ENCODE data around the gene BEND3.

BEND3 gene

GRCh38 chr6:107129370-107129925 is 14.1 kb upstream of the BEND3 start:
- TF ChIP-seq CTCF (IDR thresholded peaks at IDR 0.05; ENCODE audit: control insufficient read depth, insufficient read depth, low read depth, low read length, missing control alignments) = no peak
- H3K4me3 ChIP-seq (ENCODE audit: control insufficient read depth, low read depth, low read length) = no peak overlapping the region
- DNase-seq (ENCODE audit: low read depth) = no peak

DNA sequence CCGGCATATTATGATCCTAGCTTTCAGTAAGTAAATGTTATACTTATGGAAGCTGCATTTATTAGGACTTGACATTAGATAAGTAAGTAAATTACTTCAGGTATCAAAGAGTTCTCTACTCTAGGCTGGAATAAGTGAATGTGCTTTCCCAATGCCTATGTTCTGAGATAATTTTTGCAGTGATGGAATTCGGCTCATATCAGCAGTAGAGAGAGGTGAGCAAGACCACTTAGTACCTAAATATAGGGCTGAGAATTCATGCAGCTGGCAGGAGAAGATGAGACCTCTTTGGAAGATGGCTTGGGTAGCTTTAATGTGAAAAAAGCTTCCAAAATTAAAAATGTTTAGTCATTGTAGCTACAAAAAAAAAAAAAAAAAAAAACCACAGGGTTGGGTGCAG is 13.3 kb upstream of the BEND3 start:
- DNase-seq (ENCODE audit: low read depth) = no peak
- no peak overlapping the region for H3K4me3 ChIP-seq (ENCODE audit: control insufficient read depth, low read depth, low read length)
- no peak for TF ChIP-seq CTCF (IDR thresholded peaks at IDR 0.05; ENCODE audit: control insufficient read depth, insufficient read depth, low read depth, low read length, missing control alignments)

- no peak for TF ChIP-seq CTCF (IDR thresholded peaks at IDR 0.05; ENCODE audit: control insufficient read depth, insufficient read depth, low read depth, low read length, missing control alignments)
- DNase-seq (ENCODE audit: low read depth) = peak; percentile 27
- H3K4me3 ChIP-seq (ENCODE audit: control insufficient read depth, low read depth, low read length) = no peak overlapping the region
Measured at GRCh38 chr6:107128175-107128574, 12.9 kb upstream of the BEND3 start.

GRCh38 chr6:107125771-107126170 is 10.5 kb upstream of the BEND3 start:
- no peak for DNase-seq (ENCODE audit: low read depth)
- no peak overlapping the region for H3K4me3 ChIP-seq (ENCODE audit: control insufficient read depth, low read depth, low read length)
- no peak for TF ChIP-seq CTCF (IDR thresholded peaks at IDR 0.05; ENCODE audit: control insufficient read depth, insufficient read depth, low read depth, low read length, missing control alignments)

- DNase-seq (ENCODE audit: low read depth) = no peak
- no peak overlapping the region for H3K4me3 ChIP-seq (ENCODE audit: control insufficient read depth, low read depth, low read length)
- TF ChIP-seq CTCF (IDR thresholded peaks at IDR 0.05; ENCODE audit: control insufficient read depth, insufficient read depth, low read depth, low read length, missing control alignments) = no peak
Measured at GRCh38 chr6:107124934-107125348, 9.6 kb upstream of the BEND3 start.

GRCh38 chr6:107123501-107123900 is 8.2 kb upstream of the BEND3 start:
- no peak overlapping the region for H3K4me3 ChIP-seq (ENCODE audit: control insufficient read depth, low read depth, low read length)
- DNase-seq (ENCODE audit: low read depth) = no peak
- no peak for TF ChIP-seq CTCF (IDR thresholded peaks at IDR 0.05; ENCODE audit: control insufficient read depth, insufficient read depth, low read depth, low read length, missing control alignments)

- no peak for TF ChIP-seq CTCF (IDR thresholded peaks at IDR 0.05; ENCODE audit: control insufficient read depth, insufficient read depth, low read depth, low read length, missing control alignments)
- DNase-seq (ENCODE audit: low read depth) = no peak
- H3K4me3 ChIP-seq (ENCODE audit: control insufficient read depth, low read depth, low read length) = no peak overlapping the region
Measured at GRCh38 chr6:107122748-107123147, 7.4 kb upstream of the BEND3 start.
